ENCODE data around the gene FBXO11.
A peak's percentile ranks its signal among the peaks of the same experiment; 100 is the strongest.

DNA sequence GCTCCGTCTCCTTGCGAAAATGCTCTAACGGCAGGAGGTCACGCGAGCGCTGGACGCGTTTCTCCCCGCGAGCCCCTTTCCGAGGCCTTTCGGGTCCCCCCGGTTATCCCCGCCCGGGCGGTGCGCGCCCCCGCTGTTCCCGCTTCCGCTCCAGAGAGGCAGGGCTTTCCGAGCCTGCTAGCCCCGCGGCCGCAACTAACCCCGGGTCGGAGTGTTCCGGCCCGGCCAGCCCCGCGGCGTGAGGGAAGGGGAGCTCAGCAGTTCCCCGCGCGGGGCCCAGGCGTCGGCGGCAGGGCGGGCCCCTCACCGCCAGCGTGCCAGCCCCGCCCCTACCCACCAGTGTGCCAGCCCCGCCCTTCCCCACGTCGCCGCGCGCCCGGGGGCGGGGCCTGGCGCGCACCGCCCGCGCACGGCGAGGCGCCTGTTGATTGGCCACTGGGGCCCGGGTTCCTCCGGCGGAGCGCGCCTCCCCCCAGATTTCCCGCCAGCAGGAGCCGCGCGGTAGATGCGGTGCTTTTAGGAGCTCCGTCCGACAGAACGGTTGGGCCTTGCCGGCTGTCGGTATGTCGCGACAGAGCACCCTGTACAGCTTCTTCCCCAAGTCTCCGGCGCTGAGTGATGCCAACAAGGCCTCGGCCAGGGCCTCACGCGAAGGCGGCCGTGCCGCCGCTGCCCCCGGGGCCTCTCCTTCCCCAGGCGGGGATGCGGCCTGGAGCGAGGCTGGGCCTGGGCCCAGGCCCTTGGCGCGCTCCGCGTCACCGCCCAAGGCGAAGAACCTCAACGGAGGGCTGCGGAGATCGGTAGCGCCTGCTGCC is 123.4 kb downstream of the FBXO11 start, which contains the start of gene MSH6:
- TF ChIP-seq, protein P1, sequence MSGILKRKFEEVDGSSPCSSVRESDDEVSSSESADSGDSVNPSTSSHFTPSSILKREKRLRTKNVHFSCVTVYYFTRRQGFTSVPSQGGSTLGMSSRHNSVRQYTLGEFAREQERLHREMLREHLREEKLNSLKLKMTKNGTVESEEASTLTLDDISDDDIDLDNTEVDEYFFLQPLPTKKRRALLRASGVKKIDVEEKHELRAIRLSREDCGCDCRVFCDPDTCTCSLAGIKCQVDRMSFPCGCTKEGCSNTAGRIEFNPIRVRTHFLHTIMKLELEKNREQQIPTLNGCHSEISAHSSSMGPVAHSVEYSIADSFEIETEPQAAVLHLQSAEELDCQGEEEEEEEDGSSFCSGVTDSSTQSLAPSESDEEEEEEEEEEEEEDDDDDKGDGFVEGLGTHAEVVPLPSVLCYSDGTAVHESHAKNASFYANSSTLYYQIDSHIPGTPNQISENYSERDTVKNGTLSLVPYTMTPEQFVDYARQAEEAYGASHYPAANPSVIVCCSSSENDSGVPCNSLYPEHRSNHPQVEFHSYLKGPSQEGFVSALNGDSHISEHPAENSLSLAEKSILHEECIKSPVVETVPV (CRISPR knock-in tag; IDR thresholded peaks at IDR 0.05) = no peak
- TF ChIP-seq ARNTL (CRISPR knock-in tag; IDR thresholded peaks at IDR 0.05; ENCODE audit: borderline replicate concordance, low read depth) (no peak), ISL1 (CRISPR knock-in tag; IDR thresholded peaks at IDR 0.05) (no peak), GLIS3 (CRISPR knock-in tag; IDR thresholded peaks at IDR 0.05) (peak; percentile 75; the same call in 1 of the 2 replicates), RARB (CRISPR knock-in tag; IDR thresholded peaks at IDR 0.05) (no peak), ZNF8 (CRISPR knock-in tag; IDR thresholded peaks at IDR 0.05) (no peak), BACH2 (CRISPR knock-in tag; IDR thresholded peaks at IDR 0.05; ENCODE audit: borderline replicate concordance) (no peak), TOX (CRISPR knock-in tag; IDR thresholded peaks at IDR 0.05; ENCODE audit: borderline replicate concordance) (no peak)
- TF ChIP-seq, protein P2, sequence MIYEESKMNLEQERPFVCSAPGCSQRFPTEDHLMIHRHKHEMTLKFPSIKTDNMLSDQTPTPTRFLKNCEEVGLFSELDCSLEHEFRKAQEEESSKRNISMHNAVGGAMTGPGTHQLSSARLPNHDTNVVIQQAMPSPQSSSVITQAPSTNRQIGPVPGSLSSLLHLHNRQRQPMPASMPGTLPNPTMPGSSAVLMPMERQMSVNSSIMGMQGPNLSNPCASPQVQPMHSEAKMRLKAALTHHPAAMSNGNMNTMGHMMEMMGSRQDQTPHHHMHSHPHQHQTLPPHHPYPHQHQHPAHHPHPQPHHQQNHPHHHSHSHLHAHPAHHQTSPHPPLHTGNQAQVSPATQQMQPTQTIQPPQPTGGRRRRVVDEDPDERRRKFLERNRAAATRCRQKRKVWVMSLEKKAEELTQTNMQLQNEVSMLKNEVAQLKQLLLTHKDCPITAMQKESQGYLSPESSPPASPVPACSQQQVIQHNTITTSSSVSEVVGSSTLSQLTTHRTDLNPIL (CRISPR knock-in tag; IDR thresholded peaks at IDR 0.05; ENCODE audit: low read depth) = no peak
- TF ChIP-seq, protein P3, sequence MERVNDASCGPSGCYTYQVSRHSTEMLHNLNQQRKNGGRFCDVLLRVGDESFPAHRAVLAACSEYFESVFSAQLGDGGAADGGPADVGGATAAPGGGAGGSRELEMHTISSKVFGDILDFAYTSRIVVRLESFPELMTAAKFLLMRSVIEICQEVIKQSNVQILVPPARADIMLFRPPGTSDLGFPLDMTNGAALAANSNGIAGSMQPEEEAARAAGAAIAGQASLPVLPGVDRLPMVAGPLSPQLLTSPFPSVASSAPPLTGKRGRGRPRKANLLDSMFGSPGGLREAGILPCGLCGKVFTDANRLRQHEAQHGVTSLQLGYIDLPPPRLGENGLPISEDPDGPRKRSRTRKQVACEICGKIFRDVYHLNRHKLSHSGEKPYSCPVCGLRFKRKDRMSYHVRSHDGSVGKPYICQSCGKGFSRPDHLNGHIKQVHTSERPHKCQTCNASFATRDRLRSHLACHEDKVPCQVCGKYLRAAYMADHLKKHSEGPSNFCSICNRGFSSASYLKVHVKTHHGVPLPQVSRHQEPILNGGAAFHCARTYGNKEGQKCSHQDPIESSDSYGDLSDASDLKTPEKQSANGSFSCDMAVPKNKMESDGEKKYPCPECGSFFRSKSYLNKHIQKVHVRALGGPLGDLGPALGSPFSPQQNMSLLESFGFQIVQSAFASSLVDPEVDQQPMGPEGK (CRISPR knock-in tag; IDR thresholded peaks at IDR 0.05; ENCODE audit: borderline replicate concordance) = peak; percentile 49; the same call in 1 of the 2 replicates

Measured in SK-N-SH treated with all-trans-retinoic acid at 6 μM for 48 hours (cell line).